GM12878 (cell line): ENCODE measurements around the gene FRK. TPM values are rescaled to one million over a fixed set of nuclear protein-coding genes. Genes with fewer than 3 reads are reported as not detected.

Experiments
- ATAC-seq: fragments of 200-7000 bp; cut with Tn5 transposase; 3 replicates; pipeline ENCODE4 v1.9.1; 2020; ENCODE audit warnings: mild to moderate bottlenecking, moderate library complexity
- BruUV-seq: library from RNA; stranded (reverse); fragments of 400-500 nt; replicated peaks from 2 replicates; lab custom pipeline; 2021; lab: Mats Ljungman, UMichigan
- CTCF ChIA-PET: fragments of 300-600 bp; sonication (Branson Sonifier 250); formaldehyde crosslinking; extraction: SDS; loops from one replicate; lab custom pipeline; 2021; ENCODE audit warnings: inconsistent platforms; lab: Yijun Ruan, JAX
- POLR2A ChIA-PET: fragments of 350-600 bp; formaldehyde crosslinking; extraction: SDS; loops from one replicate; lab custom pipeline; 2021; ENCODE audit warnings: inconsistent platforms; lab: Charles Lee
- RAD21 ChIA-PET: fragments of 300-600 bp; sonication (Branson Sonifier 250); formaldehyde crosslinking; loops from one replicate; lab custom pipeline; 2023; ENCODE audit warnings: antibody characterized with exemption; ENCODE audit not compliant: unreplicated experiment; lab: Charles Lee
- SMC1A ChIA-PET: fragments of 300-600 bp; sonication (Branson Sonifier 250); formaldehyde crosslinking; loops from one replicate; lab custom pipeline; 2023; ENCODE audit not compliant: unreplicated experiment, uncharacterized antibody; lab: Charles Lee
- DNase-seq: peaks from one replicate; pipeline ENCODE4 v3.0.0-alpha.2; 2011; ENCODE audit warnings: low read depth, low spot score
- FAIRE-seq: peaks from 3 replicates; lab custom pipeline; 2011; peaks lifted over from hg19 to GRCh38; lab: Jason Lieb, UNC
- H2AFZ ChIP-seq: 2 replicates; pipeline ENCODE4 v1.6.0; 2011; ENCODE audit warnings: low read depth, low read length, control low read depth; ENCODE audit not compliant: control insufficient read depth
- H3K27ac ChIP-seq: 2 replicates; pipeline ENCODE4 v1.5.1; 2011; ENCODE audit warnings: control low read depth; ENCODE audit not compliant: control insufficient read depth, insufficient read depth
- H3K27me3 ChIP-seq, 2 experiments: replicated peaks in 1 of 2; 2 replicates each; pipeline versions ENCODE4 v1.6.0 to v1.6.1; 2011; ENCODE audit warnings: low read length in 1 of 2; ENCODE audit not compliant: control insufficient read depth in 2 of 2, insufficient read depth in 2 of 2
- H3K36me3 ChIP-seq, 2 experiments: 2 replicates each; pipeline ENCODE4 v1.5.1; 2011; ENCODE audit warnings: low read length in 1 of 2; ENCODE audit not compliant: control insufficient read depth in 2 of 2, insufficient read depth in 2 of 2
- H3K4me1 ChIP-seq: 2 replicates; pipeline ENCODE4 v1.6.1; 2011; ENCODE audit warnings: mild to moderate bottlenecking, low read length, moderate library complexity, mixed read lengths; ENCODE audit not compliant: control insufficient read depth, insufficient read depth
- H3K4me2 ChIP-seq: 2 replicates; pipeline ENCODE4 v1.6.0; 2011; ENCODE audit warnings: control low read depth; ENCODE audit not compliant: control insufficient read depth, insufficient read depth
- H3K4me3 ChIP-seq: fragments of 200-600 bp; sonication (generic); 2 replicates; pipeline ENCODE4 v1.5.1; 2016
- H3K79me2 ChIP-seq: 2 replicates; pipeline ENCODE4 v1.6.0; 2011; ENCODE audit warnings: low read length; ENCODE audit not compliant: control insufficient read depth, insufficient read depth
- H3K9ac ChIP-seq: 2 replicates; pipeline ENCODE4 v1.8.0; 2011; ENCODE audit warnings: low read length, control low read depth, mixed read lengths; ENCODE audit not compliant: control insufficient read depth, insufficient read depth
- H3K9me3 ChIP-seq: replicated peaks from 3 replicates; pipeline ENCODE4 v1.5.1; 2011; ENCODE audit warnings: mild to moderate bottlenecking, low read length; ENCODE audit not compliant: control insufficient read depth, insufficient read depth
- H4K20me1 ChIP-seq: 2 replicates; pipeline ENCODE4 v1.6.0; 2011; ENCODE audit not compliant: control insufficient read depth, insufficient read depth
- BMI1 ChIP-seq: fragments of 450-650 bp; IDR thresholded peaks from 2 replicates; pipeline ENCODE4 v1.6.1; 2016; ENCODE audit warnings: mild to moderate bottlenecking, moderate library complexity, borderline replicate concordance
- BRCA1 ChIP-seq: IDR thresholded peaks from 2 replicates; pipeline ENCODE4 v1.6.1; 2011; ENCODE audit warnings: low read depth, low read length, improper control_type of control experiment
- JUNB ChIP-seq: IDR thresholded peaks from 2 replicates; pipeline ENCODE4 v1.6.1; 2016; ENCODE audit warnings: antibody characterized with exemption, mild to moderate bottlenecking
- MTA2 ChIP-seq: fragments of 450-650 bp; IDR thresholded peaks from 2 replicates; pipeline ENCODE4 v1.6.1; 2016; ENCODE audit warnings: low read depth, mild to moderate bottlenecking, moderate library complexity
- SIN3A ChIP-seq: IDR thresholded peaks from 2 replicates; pipeline ENCODE4 v1.6.1; 2012; ENCODE audit warnings: low read depth, low read length, improper control_type of control experiment
- TARDBP ChIP-seq: IDR thresholded peaks from 2 replicates; pipeline ENCODE4 v1.6.1; 2016; ENCODE audit warnings: borderline replicate concordance
- WGBS: methylation state at CpG from one replicate; pipeline ENCODE4 v1.1.6; 2016; ENCODE audit warnings: low lambda C conversion rate; ENCODE audit not compliant: insufficient replicate concordance, insufficient coverage; ENCODE audit errors: missing lambda C conversion rate; 5-methylcytosine and 5-hydroxymethylcytosine counted together
- in situ Hi-C: fragments of 300-500 bp; cut with MboI; formaldehyde crosslinking; loops from 9 replicates; pipeline ENCODE4 v1.14.3; 2018; ENCODE audit warnings: mixed read lengths
- intact Hi-C: fragments of 100-400 bp; cut with micrococcal nuclease; formaldehyde crosslinking; loops from one replicate; pipeline ENCODE4 v1.14.2; 2022; ENCODE audit not compliant: unreplicated experiment
- polyA plus RNA-seq, 11 experiments: library from polyadenylated mRNA; depleted of rRNA in 4 of 11; unstranded in 6 of 11; stranded (reverse) in 5 of 11; fragments of >200 nt; fragmentation: Nextera tagmentation in 4 of 11; fragmentation: Illumina TruSeq in 1 of 11; extraction: Ambion mirVana in 4 of 11; extraction: Trizol in 1 of 11; gene quantifications; 1 replicate in 1 of 11; 2 replicates in 10 of 11; pipeline versions ENCODE4 v1.2.1 to v1.2.3, GENCODE V29; 2011 to 2016; ENCODE audit warnings: inconsistent platforms in 2 of 11, missing spikeins in 2 of 11, low read depth in 1 of 11
- total RNA-seq, 4 experiments: library from RNA; depleted of rRNA in 3 of 4; stranded (reverse); fragments of >200 nt in 3 of 4; fragmentation: Illumina TruSeq in 1 of 4; extraction: Trizol in 1 of 4; gene quantifications; 2 replicates each; pipeline versions ENCODE4 v1.2.1 to v1.2.3, GENCODE V29; 2013 to 2021
- TF ChIP-seq, protein P1 (sequence below): fragments of 450-650 bp; IDR thresholded peaks from 2 replicates; pipeline ENCODE4 v1.6.1; 2017; ENCODE audit warnings: mild to moderate bottlenecking

Gene FRK
- total and polyA plus RNA-seq, 10 of the 15 experiments (the other 5 are each of a cell fraction or from before 2014, with no cell fraction given) = 0.29 to 2.4 (median 1.2) TPM

DNA sequence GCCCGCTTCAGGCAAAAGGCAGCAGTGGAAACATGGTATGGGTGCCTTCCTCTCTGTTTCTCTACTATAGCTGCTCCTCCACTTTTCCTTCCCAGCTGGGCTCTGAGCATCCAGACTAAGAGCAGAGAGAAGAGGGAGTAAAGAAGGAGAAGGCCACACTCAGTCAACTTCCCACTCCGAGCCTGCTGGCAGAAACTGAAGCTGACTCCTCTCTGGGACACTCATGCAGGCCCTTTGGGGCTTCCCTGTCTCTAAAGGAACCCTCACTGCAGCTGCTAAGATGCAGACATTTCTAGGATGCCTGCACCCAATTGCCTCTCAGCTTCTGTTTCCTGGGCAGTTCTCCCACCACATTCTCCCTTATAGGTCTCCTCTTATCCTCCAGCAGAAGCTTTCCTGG is 88.9 kb downstream of the FRK start:
- Histone ChIP-seq H3K4me1 (no peaks in the 10 kb centered on the region), H3K27ac (no peak overlapping the region), H3K9ac (no peak overlapping the region), H3K4me2 (no peak overlapping the region), H4K20me1 (no peaks in the 10 kb centered on the region), H3K9me3 (no peaks in the 10 kb centered on the region), H3K27me3 (no peaks in the 10 kb centered on the region)
- 25% methylated on average over 2 of the region's 2 CpGs for WGBS
- in situ Hi-C loops = no loop called here
- TF ChIP-seq BRCA1 (no peak), MTA2 (no peak), BMI1 (no peak), TARDBP (no peak), SIN3A (no peak), JUNB (no peak)
- TF ChIP-seq, protein P1, sequence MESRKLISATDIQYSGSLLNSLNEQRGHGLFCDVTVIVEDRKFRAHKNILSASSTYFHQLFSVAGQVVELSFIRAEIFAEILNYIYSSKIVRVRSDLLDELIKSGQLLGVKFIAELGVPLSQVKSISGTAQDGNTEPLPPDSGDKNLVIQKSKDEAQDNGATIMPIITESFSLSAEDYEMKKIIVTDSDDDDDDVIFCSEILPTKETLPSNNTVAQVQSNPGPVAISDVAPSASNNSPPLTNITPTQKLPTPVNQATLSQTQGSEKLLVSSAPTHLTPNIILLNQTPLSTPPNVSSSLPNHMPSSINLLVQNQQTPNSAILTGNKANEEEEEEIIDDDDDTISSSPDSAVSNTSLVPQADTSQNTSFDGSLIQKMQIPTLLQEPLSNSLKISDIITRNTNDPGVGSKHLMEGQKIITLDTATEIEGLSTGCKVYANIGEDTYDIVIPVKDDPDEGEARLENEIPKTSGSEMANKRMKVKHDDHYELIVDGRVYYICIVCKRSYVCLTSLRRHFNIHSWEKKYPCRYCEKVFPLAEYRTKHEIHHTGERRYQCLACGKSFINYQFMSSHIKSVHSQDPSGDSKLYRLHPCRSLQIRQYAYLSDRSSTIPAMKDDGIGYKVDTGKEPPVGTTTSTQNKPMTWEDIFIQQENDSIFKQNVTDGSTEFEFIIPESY = no peak
- TF ChIP-seq, all 136 proteins: peak for 0
- ChIA-PET CTCF (interaction anchor here (0.7 to 2.5 kb wide), 7 partner anchors 11 to 527 kb away, joined by 3 to 11 read pairs (median 4); no protein-coding TSS in a partner anchor), RAD21 (interaction anchor here (0.8 to 1.2 kb wide), 2 partner anchors 32 to 141 kb away, joined by 3 to 5 read pairs; no protein-coding TSS in a partner anchor), SMC1A (interaction anchor here (0.6 to 2.9 kb wide), 5 partner anchors 10 to 489 kb away, joined by 3 to 10 read pairs (median 4); no protein-coding TSS in a partner anchor), POLR2A (no interaction called here)
- Histone ChIP-seq H3K36me3 (no peaks in the 10 kb centered on the region), H3K79me2 (no peaks in the 10 kb centered on the region), H2AFZ (no peak overlapping the region), H3K4me3 (no peak overlapping the region)
- DNase-seq (no peak), ATAC-seq (no peak; the same call in 2 of the 3 replicates), FAIRE-seq (no peak)
- intact Hi-C loops = no loop called here
- BruUV-seq = no TSS peak
